GM19240 (cell line): ENCODE data around the gene APRT.
"Not testable (repeated sequence)": the region's sequence is repeated elsewhere in the genome, so short reads cannot be mapped to it uniquely, and the experiment has no call there.

Source experiments
- DNase-seq: peaks from one replicate; pipeline ENCODE4 v3.0.0; 2011; ENCODE audit warnings: low spot score; ENCODE audit not compliant: insufficient read length

The APRT gene

GRCh38 chr16:88823646-88824045 is 11.9 kb upstream of the APRT start:
- DNase-seq: not testable (repeated sequence)

- no peak for DNase-seq
These were observed 10.7 kb upstream of the APRT start for GRCh38 chr16:88822281-88823040.

GRCh38 chr16:88821168-88821850 is 9.6 kb upstream of the APRT start:
- DNase-seq: no peak

GRCh38 chr16:88820385-88821025 is 8.8 kb upstream of the APRT start:
- no peak for DNase-seq

GRCh38 chr16:88819126-88819525 is 7.4 kb upstream of the APRT start:
- no peak for DNase-seq

- DNase-seq: no peak
These were observed 6.8 kb upstream of the APRT start for GRCh38 chr16:88818575-88818874.

- DNase-seq: no peak
These were observed 6.3 kb upstream of the APRT start for GRCh38 chr16:88817785-88818574.

- no peak for DNase-seq
These were observed 5.2 kb upstream of the APRT start for GRCh38 chr16:88816736-88817535.

GRCh38 chr16:88815901-88816589 is 4.3 kb upstream of the APRT start:
- DNase-seq: no peak

- no peak for DNase-seq
These were observed 3.5 kb upstream of the APRT start for GRCh38 chr16:88815227-88815626.

GRCh38 chr16:88814144-88814502 is 2.4 kb upstream of the APRT start:
- no peak for DNase-seq

GRCh38 chr16:88813269-88814143 is 1.8 kb upstream of the APRT start:
- no peak for DNase-seq

GRCh38 chr16:88812513-88813268 is 963 bp upstream of the APRT start:
- no peak for DNase-seq

- DNase-seq: peak; percentile 64
These were observed 588 bp downstream of the APRT start for GRCh38 chr16:88810912-88811768.

- DNase-seq: no peak
These were observed 1.4 kb downstream of the APRT start for GRCh38 chr16:88810166-88810911.

GRCh38 chr16:88809676-88810165 is 2.0 kb downstream of the APRT start:
- DNase-seq: no peak

GRCh38 chr16:88809068-88809675 is 2.6 kb downstream of the APRT start:
- DNase-seq: no peak
